ENCODE data around the gene ENTHD1.

DNA sequence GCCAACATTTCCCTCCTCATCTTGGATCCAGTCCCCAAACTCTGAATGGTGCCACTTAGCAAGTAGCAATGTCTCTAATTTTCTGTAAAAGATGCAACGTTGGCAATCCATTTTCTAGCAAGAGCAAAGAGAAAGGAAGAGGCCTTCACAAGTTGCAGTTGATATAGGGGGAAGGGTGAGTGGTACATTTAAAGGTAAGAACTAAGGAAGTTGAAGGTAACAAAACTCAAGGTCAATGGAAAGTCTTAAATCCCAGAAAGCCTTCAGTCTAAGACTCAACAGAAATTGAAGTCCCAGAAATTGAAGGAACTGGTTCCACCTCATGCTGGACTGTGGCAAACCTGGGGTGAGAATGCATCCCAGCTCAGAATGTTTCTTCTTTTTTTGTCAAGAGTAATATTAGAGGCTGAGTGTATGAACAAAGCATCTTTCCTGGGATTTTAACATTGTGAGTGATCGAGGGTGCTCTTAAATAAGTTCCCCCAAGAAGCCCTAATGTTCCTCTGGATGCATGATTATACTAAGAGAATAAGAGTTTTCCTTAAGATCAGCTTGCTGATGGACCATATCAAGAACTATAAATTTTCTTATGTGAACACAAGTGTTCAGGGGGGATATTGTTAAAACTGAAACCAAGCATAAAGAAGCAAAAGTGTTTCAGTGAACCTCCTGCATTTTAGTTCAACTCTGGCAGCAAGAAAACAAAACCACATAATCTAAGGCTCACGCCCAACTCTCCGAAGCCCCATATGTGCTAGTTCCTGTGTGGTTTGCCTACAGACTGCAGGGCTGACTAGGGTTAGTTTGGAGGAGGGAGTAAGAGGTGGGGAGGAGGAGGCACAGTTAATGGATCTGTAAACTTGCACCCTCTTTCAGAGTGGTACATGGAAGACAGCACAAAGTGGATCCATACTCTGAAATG is 7.0 kb upstream of the ENTHD1 start, which contains the start of gene GRAP2:
- TF ChIP-seq, protein P1, sequence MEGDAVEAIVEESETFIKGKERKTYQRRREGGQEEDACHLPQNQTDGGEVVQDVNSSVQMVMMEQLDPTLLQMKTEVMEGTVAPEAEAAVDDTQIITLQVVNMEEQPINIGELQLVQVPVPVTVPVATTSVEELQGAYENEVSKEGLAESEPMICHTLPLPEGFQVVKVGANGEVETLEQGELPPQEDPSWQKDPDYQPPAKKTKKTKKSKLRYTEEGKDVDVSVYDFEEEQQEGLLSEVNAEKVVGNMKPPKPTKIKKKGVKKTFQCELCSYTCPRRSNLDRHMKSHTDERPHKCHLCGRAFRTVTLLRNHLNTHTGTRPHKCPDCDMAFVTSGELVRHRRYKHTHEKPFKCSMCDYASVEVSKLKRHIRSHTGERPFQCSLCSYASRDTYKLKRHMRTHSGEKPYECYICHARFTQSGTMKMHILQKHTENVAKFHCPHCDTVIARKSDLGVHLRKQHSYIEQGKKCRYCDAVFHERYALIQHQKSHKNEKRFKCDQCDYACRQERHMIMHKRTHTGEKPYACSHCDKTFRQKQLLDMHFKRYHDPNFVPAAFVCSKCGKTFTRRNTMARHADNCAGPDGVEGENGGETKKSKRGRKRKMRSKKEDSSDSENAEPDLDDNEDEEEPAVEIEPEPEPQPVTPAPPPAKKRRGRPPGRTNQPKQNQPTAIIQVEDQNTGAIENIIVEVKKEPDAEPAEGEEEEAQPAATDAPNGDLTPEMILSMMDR (IDR thresholded peaks at IDR 0.05; ENCODE audit: low read length) = no peak
- no peak for TF ChIP-seq EZH2 (IDR thresholded peaks at IDR 0.05; ENCODE audit: borderline replicate concordance, low read length)
